B cell (primary cell): ENCODE data around the gene TET1.

ENCODE experiments used
- EZH2 ChIP-seq: IDR thresholded peaks from 2 replicates; pipeline ENCODE4 v1.6.1; 2012; ENCODE audit warnings: borderline replicate concordance, low read depth, mild to moderate bottlenecking, moderate library complexity, low read length; ENCODE audit not compliant: insufficient read depth, poor library complexity, severe bottlenecking
- TF ChIP-seq, protein P1 (sequence below): fragments of 200-600 bp; IDR thresholded peaks from one replicate; pipeline ENCODE4 v1.8.0; 2022; ENCODE audit warnings: antibody characterized with exemption, mild to moderate bottlenecking

DNA sequence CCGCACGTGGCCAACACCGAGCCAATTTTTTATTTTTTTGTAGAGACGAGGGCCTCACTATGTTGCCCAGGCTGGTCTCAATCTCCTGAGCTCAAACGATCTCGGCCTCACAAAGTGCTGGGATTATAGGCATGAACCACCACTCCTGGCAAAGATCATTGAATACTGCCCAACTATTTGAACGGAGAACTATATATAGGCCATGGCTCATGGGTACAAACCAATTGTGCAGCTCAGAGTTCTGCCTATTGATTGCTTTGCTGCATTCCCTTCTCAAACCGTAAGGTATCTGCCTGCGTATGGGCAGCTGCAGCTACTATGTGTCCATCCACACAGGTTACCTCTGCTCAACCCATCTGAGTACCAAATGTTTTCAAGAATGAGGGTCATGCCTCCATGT lies 23.2 kb upstream of the TET1 start:
- TF ChIP-seq, protein P1, sequence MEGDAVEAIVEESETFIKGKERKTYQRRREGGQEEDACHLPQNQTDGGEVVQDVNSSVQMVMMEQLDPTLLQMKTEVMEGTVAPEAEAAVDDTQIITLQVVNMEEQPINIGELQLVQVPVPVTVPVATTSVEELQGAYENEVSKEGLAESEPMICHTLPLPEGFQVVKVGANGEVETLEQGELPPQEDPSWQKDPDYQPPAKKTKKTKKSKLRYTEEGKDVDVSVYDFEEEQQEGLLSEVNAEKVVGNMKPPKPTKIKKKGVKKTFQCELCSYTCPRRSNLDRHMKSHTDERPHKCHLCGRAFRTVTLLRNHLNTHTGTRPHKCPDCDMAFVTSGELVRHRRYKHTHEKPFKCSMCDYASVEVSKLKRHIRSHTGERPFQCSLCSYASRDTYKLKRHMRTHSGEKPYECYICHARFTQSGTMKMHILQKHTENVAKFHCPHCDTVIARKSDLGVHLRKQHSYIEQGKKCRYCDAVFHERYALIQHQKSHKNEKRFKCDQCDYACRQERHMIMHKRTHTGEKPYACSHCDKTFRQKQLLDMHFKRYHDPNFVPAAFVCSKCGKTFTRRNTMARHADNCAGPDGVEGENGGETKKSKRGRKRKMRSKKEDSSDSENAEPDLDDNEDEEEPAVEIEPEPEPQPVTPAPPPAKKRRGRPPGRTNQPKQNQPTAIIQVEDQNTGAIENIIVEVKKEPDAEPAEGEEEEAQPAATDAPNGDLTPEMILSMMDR: no peak
- TF ChIP-seq EZH2: no peak
